A673 (cell line): ENCODE data around the gene NOC4L.

Experiments used
- CTCF ChIP-seq: fragments of 300-800, 200-600 bp; sonication (generic); conservative IDR thresholded peaks from 2 replicates; pipeline ENCODE4 v1.5.1; 2017; ENCODE audit warnings: low read depth, mild to moderate bottlenecking, antibody characterized with exemption, low read length, moderate library complexity, mixed read lengths
- EZH2 ChIP-seq: fragments of 200-600 bp; sonication (generic); IDR thresholded peaks from 2 replicates; pipeline ENCODE4 v1.6.1; 2017; ENCODE audit warnings: borderline replicate concordance, low read depth, mild to moderate bottlenecking, mixed read lengths, antibody characterized with exemption, low read length; ENCODE audit not compliant: poor library complexity, severe bottlenecking

GRCh38 chr12:132148368-132149045, 4.2 kb downstream of the NOC4L start:
- TF ChIP-seq CTCF (no peak), EZH2 (no peak)
